ENCODE data around the gene PARVA.
"Not testable (repeated sequence)": the region's sequence is repeated elsewhere in the genome, so short reads cannot be mapped to it uniquely, and the experiment has no call there.

Gene PARVA, protein sequence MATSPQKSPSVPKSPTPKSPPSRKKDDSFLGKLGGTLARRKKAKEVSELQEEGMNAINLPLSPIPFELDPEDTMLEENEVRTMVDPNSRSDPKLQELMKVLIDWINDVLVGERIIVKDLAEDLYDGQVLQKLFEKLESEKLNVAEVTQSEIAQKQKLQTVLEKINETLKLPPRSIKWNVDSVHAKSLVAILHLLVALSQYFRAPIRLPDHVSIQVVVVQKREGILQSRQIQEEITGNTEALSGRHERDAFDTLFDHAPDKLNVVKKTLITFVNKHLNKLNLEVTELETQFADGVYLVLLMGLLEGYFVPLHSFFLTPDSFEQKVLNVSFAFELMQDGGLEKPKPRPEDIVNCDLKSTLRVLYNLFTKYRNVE

GRCh38 chr11:12377106-12377823 lies at the start of gene PARVA:
Gene PARVA (plus strand): TSS chr11:12377571. CDS start chr11:12377648, 77 bp downstream.
- no peak for DNase-seq (ENCODE audit: low read depth)

- DNase-seq (ENCODE audit: low read depth) = no peak
Measured at GRCh38 chr11:12329169-12329568, 48.2 kb upstream of the PARVA start.

- DNase-seq (ENCODE audit: low read depth) = no peak
Measured at GRCh38 chr11:12329797-12330196, 47.6 kb upstream of the PARVA start.

DNA sequence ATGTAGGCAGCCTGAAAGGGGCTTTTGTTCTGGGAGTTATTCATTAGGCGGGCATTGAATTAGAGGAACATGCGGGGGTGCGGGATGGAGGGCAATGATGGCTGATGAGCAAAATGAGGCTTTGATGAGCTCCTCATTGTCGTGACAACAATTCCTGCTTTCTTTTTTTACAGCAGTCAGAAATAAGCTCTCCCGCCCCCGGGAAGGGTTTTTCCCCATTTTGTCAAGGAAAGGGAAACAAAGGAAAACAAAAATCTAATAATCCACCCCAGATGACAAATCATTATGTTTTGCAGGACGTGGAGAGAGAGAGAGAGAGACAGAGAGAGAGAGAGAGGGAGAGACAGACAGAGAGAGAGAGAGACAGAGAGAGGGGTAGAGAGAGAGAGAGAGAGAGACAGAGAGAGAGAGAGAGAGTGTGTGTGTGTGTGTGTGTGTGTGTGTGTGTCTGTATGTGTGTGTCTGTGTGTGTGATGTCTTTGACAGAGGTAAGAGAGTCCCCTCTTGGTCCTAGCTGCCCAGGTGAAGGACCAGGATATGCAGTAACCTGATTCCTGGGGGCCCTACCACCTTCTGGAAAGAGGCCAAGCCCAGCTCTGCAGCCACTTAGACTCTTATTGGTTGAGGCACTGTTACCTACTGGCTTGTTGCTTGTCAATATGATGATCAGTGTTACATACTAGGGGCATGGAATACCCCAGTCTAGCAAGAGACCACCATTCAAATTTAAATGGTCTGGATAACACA lies 46.7 kb upstream of the PARVA start:
- DNase-seq (ENCODE audit: low read depth) = no peak

- peak; percentile 47 for DNase-seq (ENCODE audit: low read depth)
Measured at GRCh38 chr11:12331239-12331874, 46.0 kb upstream of the PARVA start.

- no peak for DNase-seq (ENCODE audit: low read depth)
Measured at GRCh38 chr11:12343526-12343925, 33.8 kb upstream of the PARVA start.

DNA sequence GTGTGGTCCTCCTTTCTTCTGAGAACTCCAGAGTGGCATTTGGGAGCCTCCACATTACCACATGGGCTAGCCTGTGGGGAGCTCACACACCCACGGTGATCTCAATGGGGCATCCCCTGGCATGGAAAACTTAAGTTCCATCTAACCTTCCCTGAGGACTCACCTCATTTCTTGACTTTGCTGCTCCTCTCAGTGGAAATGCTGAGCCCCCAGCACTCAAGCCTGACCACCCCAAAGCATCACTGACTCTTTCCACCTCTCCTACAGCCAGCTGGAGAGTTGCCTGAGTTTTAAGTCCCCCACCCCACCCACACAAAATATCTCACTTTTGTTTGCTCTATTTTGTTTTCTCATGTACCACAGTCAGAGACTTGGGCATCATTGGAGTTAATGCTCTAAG lies 23.8 kb upstream of the PARVA start:
- DNase-seq (ENCODE audit: low read depth) = no peak

GRCh38 chr11:12354750-12355545 lies 22.4 kb upstream of the PARVA start:
- no peak for DNase-seq (ENCODE audit: low read depth)

DNA sequence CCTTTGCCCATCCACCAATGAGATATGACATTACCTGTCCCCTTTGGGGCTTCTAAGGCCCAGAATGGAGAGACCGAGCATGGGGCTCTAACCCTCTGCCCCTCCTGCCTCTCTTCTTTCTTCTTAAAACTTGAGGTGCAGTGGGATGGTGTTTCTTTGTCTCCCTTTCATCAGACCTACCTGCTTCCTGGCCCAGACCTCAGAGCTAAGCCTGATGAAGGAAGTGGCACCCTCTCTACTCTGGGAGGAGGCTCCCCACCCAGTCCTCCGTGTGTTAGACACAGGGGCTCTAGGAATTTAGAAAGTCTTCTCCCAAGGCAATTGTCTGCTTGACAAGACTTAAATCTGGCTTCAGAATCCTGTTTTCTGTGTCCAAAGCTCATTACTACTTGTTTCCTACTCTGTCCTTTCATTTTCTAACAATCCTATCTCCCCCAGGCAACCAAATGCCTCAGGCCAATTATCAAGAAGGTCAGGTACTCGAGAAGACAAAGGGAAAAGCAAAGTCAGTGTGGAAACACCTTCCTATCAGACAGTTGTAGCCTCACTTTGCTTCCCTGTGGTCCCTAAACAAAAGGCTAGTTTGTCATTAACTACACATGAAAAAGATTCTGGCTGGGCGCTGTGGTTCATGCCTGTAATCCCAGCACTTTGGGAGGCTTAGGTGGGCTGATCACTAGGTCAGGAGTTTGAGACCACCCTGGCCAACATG lies 20.3 kb upstream of the PARVA start:
- no peak for DNase-seq (ENCODE audit: low read depth)

- not testable (repeated sequence) for DNase-seq (ENCODE audit: low read depth)
Measured at GRCh38 chr11:12357697-12358096, 19.7 kb upstream of the PARVA start.

DNA sequence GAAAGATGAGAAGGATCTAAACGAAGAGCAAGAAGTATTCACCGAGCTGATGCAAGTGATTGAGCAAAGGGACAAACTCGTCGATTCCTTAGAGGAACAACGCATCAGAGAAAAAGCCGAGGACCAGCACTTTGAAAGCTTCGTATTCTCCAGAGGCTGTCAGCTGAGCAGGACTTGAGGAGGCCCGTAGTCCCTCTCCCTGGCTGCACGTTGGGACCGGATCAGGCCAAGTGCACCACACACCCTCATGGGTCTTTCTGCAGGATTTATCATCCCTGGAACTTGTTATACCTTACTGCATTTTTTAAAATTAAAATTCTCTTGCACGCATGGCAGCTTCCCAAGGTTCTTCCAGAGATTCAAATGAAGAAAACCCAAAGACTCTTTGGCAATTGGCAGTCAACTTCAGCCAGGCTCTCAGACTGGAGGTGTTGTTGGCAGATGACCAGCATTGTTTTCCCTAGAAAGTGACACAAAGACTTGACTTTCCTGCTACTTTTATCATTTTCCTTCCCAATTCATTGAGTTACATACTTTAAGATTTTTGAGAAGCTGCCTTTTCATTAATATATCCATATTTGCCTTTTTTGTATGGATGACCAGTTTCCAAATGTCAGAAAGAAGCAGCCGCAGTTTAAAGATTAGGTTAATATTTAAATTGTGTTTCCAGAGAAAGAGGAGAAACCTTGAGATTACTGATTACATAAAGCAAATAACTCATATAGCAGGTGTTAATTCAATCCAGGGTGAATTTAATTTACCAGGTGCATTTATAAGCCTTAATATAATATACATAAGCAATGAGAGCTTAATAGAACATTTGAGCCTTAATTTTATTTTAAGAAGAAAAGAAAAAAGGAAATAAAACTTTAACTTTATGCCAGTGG lies 18.8 kb upstream of the PARVA start:
- no peak for DNase-seq (ENCODE audit: low read depth)

- DNase-seq (ENCODE audit: low read depth) = no peak
Measured at GRCh38 chr11:12359761-12360160, 17.6 kb upstream of the PARVA start.

GRCh38 chr11:12361682-12362081 lies 15.7 kb upstream of the PARVA start:
- no peak for DNase-seq (ENCODE audit: low read depth)

DNA sequence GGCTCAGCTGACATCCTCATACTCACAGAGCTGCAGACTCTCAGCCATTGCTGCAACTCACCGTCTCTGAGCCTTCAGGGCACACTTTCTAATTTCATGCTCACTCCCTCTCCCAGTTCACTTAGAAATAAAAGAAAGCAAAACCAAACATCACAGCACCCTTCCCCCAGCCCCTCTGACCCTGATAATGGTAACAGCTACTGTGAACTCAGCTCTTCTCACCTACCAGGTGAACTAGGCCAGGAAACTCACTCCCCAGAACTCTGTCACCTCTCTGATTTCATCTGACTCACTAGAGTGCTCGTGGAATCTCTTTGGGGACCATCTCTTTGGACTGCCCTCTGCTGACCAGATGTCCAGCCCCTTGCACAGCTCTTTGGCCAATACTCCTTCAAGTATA lies 14.5 kb upstream of the PARVA start:
- no peak for DNase-seq (ENCODE audit: low read depth)

- DNase-seq (ENCODE audit: low read depth) = no peak
Measured at GRCh38 chr11:12363373-12363772, 14.0 kb upstream of the PARVA start.

DNA sequence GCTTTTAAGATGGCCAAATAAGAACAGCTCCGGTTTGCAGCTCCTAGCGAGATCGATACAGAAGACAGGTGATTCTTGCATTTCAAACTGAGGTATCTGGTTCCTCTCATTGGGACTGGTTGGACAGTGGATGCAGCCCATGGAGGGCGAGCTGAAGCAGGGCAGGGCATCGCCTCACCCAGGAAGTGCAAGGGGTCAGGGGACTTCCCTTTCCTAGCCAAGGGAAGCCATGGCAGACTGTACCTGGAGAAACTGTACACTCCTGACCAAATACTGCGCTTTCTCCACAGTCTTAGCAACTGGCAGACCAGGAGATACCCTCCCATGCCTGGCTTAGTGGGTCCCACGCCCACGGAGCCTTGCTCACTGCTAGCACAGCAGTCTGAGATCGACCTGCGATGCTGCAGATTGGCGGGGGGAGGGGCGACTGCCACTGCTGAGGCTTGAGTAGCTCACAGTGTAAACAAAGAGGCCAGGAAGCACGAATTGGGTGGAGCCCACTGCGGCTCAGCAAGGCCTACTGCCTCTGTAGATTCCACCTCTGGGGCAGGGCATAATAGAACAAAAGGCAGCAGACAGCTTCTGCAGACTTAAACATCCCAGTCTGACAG lies 11.3 kb upstream of the PARVA start:
- DNase-seq (ENCODE audit: low read depth) = peak; percentile 16

- not testable (repeated sequence) for DNase-seq (ENCODE audit: low read depth)
Measured at GRCh38 chr11:12367057-12367456, 10.3 kb upstream of the PARVA start.

- no peak for DNase-seq (ENCODE audit: low read depth)
Measured at GRCh38 chr11:12372111-12372510, 5.3 kb upstream of the PARVA start.

DNA sequence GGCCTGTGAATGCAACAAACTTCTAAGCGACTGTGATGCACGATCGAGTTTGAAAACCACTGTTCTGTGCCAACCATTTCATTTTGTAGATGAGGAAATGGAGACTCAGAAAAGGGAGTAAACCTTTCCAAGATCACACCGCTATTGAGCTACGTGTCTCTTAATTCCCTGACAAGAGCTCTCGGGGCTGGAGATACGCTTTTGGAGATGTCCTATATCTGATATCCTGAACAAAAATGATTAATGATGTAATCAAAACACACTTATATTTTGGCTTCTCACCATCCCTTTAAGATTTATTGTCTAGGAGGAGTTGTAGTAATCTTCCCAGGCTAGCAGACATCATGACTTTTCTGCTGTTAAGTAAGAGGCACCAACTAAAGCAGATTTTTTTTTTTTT lies 1.7 kb upstream of the PARVA start:
- no peak for DNase-seq (ENCODE audit: low read depth)
